ENCODE data around the gene ANKRD45. TPM values are rescaled to one million over a fixed set of nuclear protein-coding genes. Genes with fewer than 3 reads are reported as not detected.
"Not testable (repeated sequence)": the region's sequence is repeated elsewhere in the genome, so short reads cannot be mapped to it uniquely, and the experiment has no call there.

ANKRD45 gene
- total RNA-seq, 4 donors from 2014 or later: not detected

GRCh38 chr1:173646656-173647055 lies 23.0 kb downstream of the ANKRD45 start:
- no peaks in the 10 kb centered on the region for H3K36me3 ChIP-seq
- no peaks in the 10 kb centered on the region for H3K27me3 ChIP-seq
- WGBS, 2 donors: 44 to 72% methylated on average over 3 of the region's 3 CpGs
- no peak for TF ChIP-seq POLR2A (IDR thresholded peaks at IDR 0.05)
- TF ChIP-seq CTCF (IDR thresholded peaks at IDR 0.05): no peak
- no peak overlapping the region for H3K4me3 ChIP-seq
- H3K27ac ChIP-seq: no peak overlapping the region
- H3K4me1 ChIP-seq: no peaks in the 10 kb centered on the region
- no peak for DNase-seq
- peaks cover 0 to 9% (median 0%) of the 10 kb centered on the region in 3 donors for H3K9me3 ChIP-seq
- intact Hi-C loops (cut with DNase I): no loop called here

GRCh38 chr1:173642450-173643139 lies 27.1 kb downstream of the ANKRD45 start:
- DNase-seq; H3K4me3 ChIP-seq; H3K27ac ChIP-seq; intact Hi-C loops (cut with DNase I); H3K4me1 ChIP-seq; H3K27me3 ChIP-seq; H3K36me3 ChIP-seq: not testable (repeated sequence)
- peaks cover 0 to 19% (median 11%) of the 10 kb centered on the region in 3 donors for H3K9me3 ChIP-seq
- WGBS, 2 donors: 89 to 91% methylated on average over 4 of the region's 4 CpGs

GRCh38 chr1:173639102-173639501 lies 30.5 kb downstream of the ANKRD45 start:
- 51 to 59% methylated on average over 2 of the region's 2 CpGs for WGBS, 2 donors
- no peak overlapping the region for H3K27ac ChIP-seq
- H3K27me3 ChIP-seq: no peaks in the 10 kb centered on the region
- H3K4me3 ChIP-seq: no peak overlapping the region
- H3K4me1 ChIP-seq: peaks cover 0 to 3% (median 0%) of the 10 kb centered on the region in 3 donors
- H3K36me3 ChIP-seq: no peaks in the 10 kb centered on the region
- intact Hi-C loops (cut with DNase I): no loop called here
- TF ChIP-seq CTCF (IDR thresholded peaks at IDR 0.05): no peak
- no peak for TF ChIP-seq POLR2A (IDR thresholded peaks at IDR 0.05)
- no peak for DNase-seq
- H3K9me3 ChIP-seq: peaks cover 0 to 21% (median 11%) of the 10 kb centered on the region in 3 donors

- Histone ChIP-seq H3K27ac (no peak overlapping the region), H3K4me3 (no peak overlapping the region), H3K9me3 (peaks cover 0 to 19% (median 11%) of the 10 kb centered on the region in 3 donors), H3K27me3 (no peaks in the 10 kb centered on the region), H3K36me3 (no peaks in the 10 kb centered on the region), H3K4me1 (peaks cover 0 to 3% (median 0%) of the 10 kb centered on the region in 3 donors)
- WGBS, 2 donors: 82 to 83% methylated on average over 12 of the region's 12 CpGs
- no peak for DNase-seq
- intact Hi-C loops (cut with DNase I): no loop called here
- TF ChIP-seq CTCF (IDR thresholded peaks at IDR 0.05): no peak
- TF ChIP-seq POLR2A (IDR thresholded peaks at IDR 0.05): no peak
Observed at GRCh38 chr1:173638043-173639021, 31.3 kb downstream of the ANKRD45 start.

- H3K36me3 ChIP-seq; H3K27me3 ChIP-seq; intact Hi-C loops (cut with DNase I); DNase-seq; H3K27ac ChIP-seq; H3K4me3 ChIP-seq; H3K4me1 ChIP-seq: not testable (repeated sequence)
- WGBS, 2 donors: 31 to 69% methylated on average over 3 to 6 of the region's 6 CpGs
- peaks cover 0 to 12% (median 11%) of the 10 kb centered on the region in 3 donors for H3K9me3 ChIP-seq
Observed at GRCh38 chr1:173637236-173638042, 32.2 kb downstream of the ANKRD45 start.

Data from esophagus squamous epithelium (tissue), 5 donors.